Stimulated activated CD4-positive, alpha-beta T cell treated with anti-CD3 and anti-CD28 coated beads, TNF-alpha, amount 100 ng/mL, for 4 hours (primary cell): ENCODE results near the gene UPF3A.
"Not testable (repeated sequence)": the region's sequence is repeated elsewhere in the genome, so short reads cannot be mapped to it uniquely, and the experiment has no call there.

Experiments
- DNase-seq, 3 experiments: peaks; one replicate each; pipeline ENCODE4 v3.0.0-alpha.2; 2020; ENCODE audit warnings: low read depth in 3 of 3

The UPF3A gene

DNA sequence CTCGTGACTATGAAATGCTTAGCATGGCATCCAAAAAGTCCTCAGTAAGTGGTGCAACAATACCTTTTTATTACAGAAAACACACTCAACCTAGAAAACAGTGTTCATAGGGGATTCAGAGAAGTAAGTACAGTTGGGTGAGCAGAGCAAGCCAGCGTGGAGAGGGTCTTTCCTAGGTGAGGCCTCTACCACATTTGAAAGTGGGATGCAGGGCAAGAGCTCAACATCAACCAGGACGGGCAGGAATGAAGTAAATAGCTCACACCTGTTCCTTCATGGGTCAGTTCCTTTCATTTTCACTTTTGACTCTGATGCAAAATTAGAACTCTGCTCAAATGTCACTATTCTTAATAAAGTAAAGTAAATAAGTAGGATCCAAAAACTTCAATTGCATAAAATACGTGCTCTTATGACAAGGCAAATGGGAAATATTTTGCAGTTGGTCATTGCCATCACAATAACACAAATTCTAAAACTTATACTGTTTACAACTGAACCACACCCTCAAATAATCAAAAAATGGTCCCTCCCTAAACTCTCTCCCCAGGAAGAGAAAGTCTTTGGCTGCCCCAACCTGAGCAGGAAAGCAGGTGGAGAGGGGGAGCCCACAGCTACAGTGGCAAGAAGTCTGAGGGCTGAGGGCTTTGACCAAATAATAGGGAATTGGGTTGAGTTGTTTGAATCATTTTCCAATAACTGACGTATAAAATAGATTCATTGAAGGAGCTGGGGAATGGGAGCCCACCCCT is 53.1 kb downstream of the UPF3A start:
- no peak for DNase-seq

DNA sequence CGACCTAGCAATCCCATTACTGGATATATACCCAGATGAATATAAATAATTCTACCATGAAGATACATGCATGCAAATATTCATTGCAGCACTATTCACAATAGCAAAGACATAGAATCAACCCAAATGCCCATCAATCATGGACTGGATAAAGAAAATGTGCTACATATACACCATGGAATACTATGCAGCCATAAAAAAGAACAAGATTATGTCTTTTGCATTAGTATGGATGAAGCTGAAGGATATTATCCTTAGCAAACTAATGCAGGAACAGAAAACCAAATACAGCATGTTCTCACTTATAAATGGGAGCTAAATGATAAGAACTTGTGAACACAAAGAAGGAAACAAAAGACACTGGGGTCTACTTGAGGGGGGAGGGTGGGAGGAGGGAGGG is 55.1 kb downstream of the UPF3A start:
- DNase-seq = not testable (repeated sequence)

GRCh38 chr13:114338959-114339358 is 57.6 kb downstream of the UPF3A start:
- no peak for DNase-seq

GRCh38 chr13:114339857-114340534 is 58.6 kb downstream of the UPF3A start:
- DNase-seq = no peak

DNA sequence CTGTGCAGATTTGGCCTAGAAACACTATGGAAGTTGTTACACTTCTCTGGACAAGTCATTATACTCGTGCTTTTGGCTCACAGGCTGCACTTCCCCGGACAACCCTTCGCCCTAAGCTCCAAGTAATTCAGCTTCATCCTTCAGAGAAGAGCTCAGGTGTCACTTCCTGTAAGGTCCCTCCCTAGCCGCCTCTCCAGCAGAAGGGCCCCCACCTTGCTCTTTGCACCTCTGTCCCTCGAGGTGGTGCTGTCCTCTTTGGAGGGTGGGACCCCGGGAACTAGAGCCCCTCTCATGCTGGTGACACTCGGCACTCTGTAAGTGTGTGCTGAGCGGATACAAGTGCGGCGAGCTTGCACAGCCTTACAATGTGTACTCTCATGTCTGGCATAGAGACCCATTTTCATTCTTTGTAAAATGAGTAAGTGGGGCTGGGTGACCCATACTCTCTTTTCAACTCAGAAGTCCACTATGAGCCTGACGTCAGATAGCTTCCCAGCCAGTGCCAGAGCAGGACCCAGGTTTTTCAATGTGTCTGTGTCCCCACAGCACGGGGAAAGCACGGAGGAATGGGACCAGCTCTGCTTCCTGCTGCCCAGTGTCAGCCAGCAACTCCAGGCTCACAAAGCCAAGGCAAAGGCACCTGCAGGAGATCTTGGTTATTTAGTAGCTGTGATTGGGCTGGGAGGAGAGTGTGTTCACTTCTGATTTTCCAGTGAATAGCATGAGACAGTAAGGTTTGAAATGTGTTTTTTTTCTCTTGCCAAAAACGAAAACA is 59.8 kb downstream of the UPF3A start:
- no peak for DNase-seq

DNA sequence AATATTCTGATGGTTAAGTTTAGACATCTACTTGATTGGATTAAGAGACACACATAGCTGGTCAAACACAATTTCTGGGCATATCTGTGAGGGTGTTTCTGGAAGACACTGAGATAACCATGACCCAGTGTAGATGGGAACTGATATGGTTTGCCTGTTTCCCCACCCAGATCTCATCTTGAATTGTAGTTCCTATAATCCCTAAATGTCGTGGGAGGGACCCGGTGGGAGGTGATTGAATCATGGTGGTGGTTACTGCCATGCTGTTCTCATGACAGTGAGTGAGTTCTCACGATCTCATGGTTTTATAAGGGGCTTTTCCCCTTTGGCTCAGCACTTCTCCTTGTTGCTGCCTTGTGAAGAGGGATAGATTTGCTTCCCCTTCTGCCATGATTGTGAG is 65.9 kb downstream of the UPF3A start:
- DNase-seq = not testable (repeated sequence)

DNA sequence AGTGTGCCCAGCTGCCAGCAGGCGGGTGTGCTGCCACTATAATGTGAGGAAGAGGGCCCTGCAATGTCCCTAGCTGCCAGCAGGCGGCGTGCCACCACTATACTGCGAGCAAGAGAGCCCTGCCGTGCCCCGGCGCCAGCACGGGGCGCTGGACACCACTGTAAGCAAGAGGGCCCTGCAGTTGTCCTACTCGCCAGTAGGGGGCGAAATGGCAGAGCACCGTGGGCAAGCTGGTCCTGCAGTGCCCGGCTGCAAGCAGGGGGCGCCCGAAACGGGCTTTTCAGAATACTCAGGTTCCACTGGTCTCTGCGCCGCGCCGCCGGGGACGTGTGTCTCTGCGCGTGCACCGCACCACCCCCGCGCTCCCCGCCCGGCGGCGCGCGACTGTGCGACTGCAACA is 71.4 kb downstream of the UPF3A start:
- DNase-seq = not testable (repeated sequence)

DNA sequence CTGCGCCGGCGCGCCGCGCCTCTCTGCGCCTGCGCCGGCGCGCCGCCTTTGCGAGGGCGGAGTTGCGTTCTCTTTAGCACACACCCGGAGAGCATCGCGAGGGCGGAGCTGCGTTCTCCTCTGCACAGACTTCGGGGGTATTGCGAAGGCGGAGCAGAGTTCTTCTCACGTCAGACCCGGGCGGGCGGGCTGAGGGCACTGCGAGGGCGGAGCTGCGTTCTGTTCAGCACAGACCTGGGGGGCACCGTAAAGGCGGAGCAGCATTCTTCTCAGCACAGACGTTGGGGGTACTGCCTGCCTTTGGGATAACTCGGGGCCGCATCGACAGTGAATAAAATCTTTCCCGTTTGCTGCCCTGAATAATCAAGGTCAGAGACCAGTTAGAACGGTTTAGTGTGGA is 72.0 kb downstream of the UPF3A start:
- DNase-seq = not testable (repeated sequence)
